GM19239 (cell line): Measurements from ENCODE around the gene DSG2.
A peak's percentile ranks its signal among the peaks of the same experiment; 100 is the strongest.

ENCODE experiments used
- DNase-seq: peaks from one replicate; pipeline ENCODE4 v3.0.0; 2011; ENCODE audit warnings: low spot score; ENCODE audit not compliant: insufficient read length
- FAIRE-seq: peaks from 2 replicates; lab custom pipeline; 2011; peaks lifted over from hg19 to GRCh38; lab: Jason Lieb, UNC

DSG2 gene

DNA sequence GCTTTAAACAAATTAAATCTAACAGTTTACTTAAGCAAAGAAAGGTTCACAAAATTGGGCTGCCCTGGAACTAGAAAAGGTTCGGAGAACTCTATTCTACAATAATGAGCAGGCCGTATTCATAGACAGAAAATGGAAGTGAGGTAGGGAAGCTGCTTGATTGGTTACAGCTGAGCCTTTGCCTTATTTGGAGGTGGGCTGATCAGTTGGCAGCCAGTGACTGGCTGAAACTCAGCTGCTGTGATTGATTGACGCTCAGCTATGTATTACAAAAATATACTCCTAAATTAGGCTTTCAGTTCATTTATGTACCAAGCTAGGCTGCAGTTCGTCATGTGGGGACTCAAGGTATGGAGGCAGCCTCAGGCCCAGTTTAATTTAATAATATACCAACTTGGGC lies 51.4 kb downstream of the DSG2 start:
- no peak for FAIRE-seq
- DNase-seq, result no peak

DNA sequence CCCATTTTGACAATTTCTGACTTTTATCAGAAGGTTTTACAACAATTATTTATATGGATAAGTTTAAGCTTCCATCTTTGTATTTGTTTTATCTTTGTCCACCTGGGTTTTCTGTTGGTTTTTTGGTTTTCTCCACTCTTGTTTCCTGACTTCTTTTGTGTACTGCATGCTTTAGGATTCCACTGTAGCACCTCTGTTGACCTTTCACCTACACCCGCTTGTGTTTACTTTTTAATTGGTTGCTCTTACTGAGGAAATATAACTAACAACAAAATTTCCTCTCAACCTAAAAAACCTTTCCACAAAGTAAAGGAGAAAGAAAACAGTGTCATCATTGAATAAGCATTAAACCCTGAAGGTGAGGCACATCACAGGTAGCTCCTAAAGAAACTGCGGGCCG lies 53.9 kb downstream of the DSG2 start:
- DNase-seq (no peak), FAIRE-seq (no peak)

DNA sequence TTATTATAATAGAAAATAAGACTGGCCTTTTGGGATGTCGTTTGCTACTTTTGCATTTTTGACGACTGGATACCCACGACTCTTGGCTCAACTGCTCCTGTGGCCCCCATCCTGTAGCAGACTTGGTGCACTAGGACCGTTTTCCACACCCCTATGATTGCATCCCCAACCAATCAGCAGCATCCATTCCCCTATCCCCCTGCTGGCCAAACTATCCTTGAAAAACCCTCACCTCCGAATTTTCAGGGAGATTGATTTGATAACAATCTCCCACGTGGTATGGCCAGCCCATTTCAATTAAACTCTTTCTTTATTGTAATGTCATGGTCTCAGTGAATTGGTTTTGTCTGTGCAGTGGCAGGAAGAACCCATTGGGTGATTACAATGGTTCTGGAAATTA lies 55.8 kb downstream of the DSG2 start:
- no peak for FAIRE-seq

DNA sequence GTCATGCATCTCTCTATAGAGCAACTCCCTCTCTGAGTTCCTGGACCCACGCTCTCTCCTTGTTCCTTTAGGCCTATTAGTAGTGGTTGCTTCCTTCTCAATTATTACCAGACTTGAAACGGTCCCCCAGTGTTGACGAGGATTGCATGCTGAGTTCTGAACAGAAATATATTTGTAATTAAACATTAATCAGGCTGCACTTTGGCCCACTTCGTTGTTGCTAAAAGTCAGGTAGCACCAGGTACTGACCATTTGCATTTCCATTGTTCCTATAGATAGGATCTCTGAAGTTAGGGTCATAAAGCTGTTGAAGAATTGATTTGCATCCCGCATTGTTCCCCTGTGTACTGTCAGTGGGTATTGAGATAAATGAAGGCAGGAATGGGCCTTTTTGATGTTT lies 56.8 kb downstream of the DSG2 start:
- no peak for FAIRE-seq
- no peak for DNase-seq

More for the DNA sequence above, 55.8 kb downstream of the DSG2 start:
- no peak for DNase-seq

DNA sequence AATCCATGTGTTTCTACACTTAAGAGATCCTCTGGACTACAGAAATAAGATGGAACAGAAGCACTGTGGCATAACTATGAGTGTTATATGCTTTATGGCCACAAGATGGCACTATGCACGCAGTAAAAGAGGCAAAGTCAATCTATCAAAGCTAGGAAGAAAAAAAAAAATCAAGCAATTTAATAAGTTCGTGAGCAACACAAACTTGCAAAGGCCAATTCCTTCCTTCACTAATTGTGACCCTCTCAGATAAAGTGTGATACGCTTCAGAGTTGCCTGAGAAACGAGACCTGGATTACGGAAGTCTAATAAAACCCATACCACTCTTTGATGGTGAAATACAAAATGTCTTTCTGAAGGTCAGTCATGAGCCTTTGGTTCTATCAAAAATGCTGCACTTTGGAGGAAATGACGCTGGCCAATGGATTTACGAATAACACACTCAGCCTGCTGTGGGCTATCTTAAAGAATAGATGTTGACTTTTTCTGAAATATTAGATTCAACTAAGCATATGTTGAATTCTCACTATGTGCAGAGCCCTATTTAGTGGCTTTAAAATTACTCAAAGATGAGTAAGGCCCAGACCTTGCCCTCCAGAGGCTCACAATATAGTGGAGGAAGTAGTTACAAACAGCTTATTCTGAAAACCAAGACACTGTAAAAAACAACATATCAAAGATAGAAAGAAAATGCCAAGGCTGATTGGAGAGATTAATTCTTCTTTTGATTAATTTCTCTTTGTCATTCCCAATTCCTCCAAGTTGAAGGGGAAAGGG lies 58.2 kb downstream of the DSG2 start:
- DNase-seq (peak; percentile 24), FAIRE-seq (peak; percentile 94)

DNA sequence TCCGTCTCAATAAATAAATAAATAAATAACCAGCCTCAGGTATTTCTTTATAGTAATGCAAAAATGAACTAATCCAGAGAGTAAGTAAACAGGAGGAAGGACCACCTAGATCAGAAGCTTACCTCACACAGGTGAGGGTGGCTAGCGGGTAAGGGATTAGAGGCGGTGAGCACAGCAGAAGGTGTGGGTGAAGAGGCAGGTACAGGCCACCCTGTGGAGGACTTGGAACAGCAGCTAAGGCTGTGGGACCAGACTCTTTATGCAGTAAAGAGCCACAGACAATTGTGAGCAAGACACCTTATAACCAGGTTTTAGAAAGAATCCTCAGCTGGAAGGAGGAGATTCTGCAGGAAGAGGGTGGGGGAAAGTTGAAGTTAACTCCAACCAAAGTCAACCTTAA lies 59.5 kb downstream of the DSG2 start:
- DNase-seq, result no peak
- no peak for FAIRE-seq

DNA sequence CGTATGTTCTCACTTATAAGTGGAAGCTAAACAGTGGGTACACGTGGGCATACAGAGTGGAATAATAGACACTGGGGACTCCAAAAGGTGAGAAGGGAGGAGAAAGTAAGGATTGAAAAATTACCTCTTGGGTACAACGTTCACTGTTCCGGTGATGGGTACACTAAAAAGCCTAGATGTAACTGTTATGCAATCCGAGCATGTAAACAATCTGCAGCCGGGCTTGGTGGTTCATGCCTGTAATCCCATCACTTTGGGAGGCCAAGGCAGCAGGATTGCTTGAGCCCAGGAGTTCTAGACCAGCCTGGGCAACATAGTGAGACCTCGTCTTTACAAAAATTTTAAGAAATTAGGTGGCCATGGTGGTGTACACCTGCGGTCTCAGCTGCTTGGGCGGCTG lies 60.6 kb downstream of the DSG2 start:
- FAIRE-seq (no peak), DNase-seq (no peak)

DNA sequence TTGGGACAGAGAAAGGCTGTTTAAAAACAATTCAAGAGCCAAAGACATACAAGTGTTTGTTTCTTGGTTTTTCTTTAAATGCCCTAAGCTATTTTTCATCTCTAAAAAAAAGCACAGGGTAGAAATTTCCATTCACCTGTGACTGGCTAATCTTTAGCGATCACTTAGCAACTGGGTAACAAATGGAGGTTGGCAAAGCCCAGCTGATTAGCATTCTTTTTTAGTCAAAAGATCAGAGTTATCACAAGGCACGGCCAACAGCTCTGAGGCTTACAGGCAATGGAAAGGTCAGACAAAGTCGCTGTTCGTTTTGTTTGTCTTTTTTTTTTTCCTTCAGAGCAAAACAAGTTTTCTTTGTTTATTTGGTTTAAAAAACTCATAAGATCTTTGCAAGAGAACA lies 64.7 kb downstream of the DSG2 start:
- no peak for DNase-seq
- FAIRE-seq, result no peak

DNA sequence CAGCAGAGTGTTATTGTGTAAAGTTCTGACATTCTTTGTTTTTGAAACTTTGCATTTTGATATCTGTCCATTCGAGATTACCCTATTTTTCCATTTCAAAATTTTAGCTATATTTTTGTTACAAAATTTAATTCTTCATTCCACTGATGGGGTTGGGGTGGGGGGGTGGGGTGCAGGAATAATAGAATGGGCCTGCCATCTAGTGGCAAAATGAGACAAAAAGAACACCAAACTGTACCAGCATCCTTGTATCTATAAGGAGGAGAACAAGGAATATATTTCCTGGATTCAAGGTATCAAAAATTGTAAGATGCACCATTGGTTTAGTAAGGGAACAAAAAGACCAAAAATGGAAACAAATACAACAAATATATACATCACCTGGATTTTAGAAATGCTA lies 65.8 kb downstream of the DSG2 start:
- no peak for FAIRE-seq
- DNase-seq, result no peak

DNA sequence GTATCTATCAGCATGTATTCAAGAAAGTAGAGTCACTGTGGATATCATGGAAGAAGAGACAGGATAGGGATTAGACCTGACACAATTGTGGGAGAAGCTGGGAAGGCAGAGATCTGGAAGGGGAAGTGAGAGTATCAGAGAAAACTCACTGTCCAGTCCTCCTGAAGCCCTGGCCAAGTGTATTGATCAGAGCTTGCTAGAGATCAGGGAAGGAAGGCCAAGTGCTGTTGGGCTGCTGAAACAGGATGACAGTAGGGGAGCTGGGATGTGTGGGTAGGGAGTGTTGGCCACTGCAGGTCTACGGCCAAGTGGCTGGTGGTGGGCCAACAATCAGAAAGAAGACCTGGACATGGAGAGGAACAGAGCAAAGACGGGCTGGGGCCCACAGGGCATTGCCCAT lies 67.4 kb downstream of the DSG2 start:
- FAIRE-seq (no peak), DNase-seq (no peak)

DNA sequence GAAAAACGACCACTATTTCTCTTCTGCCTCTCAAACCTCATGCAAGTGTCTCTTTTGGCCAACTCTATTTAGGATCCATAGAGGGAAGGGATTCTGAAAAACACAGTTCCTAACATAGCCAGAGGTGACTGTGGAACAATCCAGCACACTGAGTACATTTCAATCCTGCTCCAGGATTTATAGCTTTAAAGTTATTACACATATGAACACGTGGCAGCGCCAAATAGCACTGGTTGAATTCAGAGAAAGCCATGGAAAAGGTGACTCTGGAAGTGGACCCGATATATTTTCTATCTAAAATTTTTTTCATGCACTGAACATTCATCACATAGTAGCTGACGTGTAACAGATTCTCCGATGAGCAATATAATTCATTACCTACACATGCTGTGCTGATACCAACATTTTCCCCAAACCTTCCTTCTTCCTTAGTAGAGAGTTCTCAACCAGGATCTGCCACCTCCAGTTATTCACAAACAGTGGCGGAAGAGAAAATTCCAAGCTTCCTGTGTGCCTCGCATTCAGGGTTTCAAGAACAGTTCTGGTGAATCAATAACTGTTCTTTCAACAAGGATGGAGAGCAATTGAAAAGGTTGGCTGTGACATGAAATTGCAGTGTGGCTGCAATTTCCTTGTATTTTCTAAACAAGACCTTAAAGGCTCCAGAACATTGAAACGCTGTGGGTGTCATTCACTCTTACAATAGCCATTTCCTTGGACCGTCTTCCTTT lies 68.0 kb downstream of the DSG2 start:
- no peak for DNase-seq
- FAIRE-seq, result no peak

DNA sequence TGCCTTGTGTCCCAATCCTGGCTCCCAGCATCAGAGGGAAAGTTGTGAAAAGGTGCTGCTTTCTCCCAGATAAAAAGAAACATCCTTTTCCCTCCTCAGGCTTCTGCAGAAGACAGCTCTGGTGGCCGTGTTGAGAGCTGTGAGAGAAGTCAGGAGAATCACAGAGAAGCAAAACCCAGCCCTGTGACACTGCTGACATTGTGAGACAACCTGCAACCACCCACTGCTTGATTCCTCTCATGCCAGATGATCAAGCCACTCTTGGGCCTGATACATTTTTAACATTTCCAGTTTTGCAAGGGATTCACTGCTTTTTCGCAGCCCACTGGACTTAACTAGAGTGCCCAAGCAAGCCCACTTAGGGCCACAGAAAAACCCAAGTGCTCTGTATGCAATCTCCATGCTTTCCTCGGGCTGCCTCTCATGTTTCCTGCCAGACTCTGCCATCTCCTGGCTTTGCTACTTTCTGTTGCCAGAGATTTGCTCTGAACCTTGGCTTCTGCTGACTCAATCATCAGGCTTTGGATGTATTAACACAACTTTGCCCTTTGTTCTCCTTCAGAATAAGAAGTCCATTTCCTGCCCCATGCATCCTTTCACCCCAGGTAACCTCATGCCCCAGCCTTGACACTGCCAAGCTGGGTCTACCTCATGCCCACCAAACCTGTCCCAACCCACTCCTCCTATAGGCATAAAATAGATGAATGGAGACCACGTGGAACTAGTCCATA lies 68.8 kb downstream of the DSG2 start:
- DNase-seq (no peak), FAIRE-seq (no peak)

DNA sequence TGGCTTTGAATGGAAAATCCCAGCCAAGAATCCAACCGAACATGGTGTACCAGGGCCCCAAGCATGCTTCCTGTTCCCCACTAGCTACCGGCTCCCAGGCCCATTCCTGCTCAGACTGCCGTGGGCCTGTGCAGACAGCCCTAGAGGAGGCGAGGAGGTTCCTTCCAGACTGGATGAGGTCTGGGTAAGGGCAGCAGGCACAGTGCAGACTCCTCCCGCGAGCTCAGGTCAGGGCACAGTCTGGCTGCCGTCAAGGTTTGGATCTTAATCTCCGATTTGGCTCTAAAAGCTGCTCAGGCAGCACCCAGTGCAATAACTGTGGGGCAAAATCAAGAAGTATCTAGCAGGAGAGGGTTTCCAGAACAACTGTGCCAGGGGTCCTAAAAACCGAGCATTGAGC lies 74.4 kb downstream of the DSG2 start:
- DNase-seq (no peak), FAIRE-seq (no peak)

DNA sequence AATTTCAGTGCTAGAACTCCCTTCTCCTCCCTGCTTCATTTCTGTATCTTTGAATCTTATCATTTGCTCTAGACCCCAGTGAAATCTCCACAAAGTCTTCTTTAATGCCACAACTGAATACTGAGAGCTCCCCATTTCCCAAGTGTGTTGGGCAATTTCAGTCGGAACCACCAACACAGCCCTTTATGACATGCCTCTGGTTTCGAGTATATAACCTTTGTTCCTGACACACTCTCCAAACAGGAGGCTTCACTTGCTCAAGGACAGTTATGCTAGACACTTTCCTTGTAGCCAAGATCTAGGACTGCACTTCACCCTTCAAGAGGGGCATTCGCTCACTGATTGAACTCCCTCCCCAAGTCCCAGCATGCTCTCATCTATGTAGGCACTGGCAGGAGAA lies 75.1 kb downstream of the DSG2 start:
- DNase-seq (no peak), FAIRE-seq (no peak)

DNA sequence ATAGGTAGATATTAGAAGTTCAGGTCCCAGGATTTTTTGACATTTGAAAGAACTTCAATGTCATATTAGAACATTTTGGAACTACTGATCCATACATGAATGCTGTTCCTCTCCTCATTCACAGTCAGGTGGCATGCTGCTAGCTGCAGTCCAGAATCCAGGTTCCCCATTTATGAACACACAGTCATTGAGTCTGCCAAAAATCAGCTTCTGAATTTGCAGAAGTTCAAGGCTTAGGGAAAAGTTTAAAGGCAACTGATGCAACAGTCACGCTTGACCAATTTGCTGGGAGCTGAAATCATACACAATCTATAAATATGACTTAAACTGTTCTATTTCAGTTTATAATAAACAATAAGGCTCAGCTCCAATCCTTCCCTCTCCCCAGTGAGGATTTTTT lies 76.4 kb downstream of the DSG2 start:
- DNase-seq (no peak), FAIRE-seq (no peak)

DNA sequence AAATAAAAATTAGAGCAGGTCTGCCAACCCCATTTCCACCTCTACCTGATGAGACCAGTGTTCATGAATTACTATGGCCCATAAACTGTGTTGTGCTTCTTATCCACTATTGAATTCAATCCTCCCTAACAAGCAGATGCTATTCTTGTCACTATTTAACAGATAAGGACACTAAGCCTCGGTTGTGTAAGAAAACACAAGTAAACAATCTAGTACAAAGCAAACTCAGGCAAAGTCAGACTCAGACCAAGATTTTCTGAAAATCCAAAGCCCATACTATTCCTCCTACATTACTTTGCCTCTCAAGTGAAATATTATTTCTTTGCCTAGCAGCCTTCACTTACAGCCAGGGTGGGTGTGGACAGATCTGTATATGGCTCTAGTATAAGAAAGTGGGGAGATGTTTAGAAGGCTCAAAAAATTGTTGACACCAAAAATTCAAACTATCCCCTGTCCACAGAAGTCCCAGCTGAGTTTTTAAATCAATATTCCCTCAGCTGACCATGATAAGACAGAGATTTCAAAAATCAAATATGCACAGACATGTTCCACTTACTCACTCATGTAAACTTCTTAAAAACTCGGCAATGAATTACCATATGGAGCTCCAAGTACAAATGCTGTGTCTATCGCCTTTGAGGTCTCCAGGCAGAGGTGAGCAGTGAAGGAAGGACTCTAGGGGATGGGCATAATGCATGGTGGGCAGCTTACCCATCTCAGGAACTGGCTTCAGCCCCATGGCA lies 77.7 kb downstream of the DSG2 start:
- FAIRE-seq, result no peak
- DNase-seq, result no peak

DNA sequence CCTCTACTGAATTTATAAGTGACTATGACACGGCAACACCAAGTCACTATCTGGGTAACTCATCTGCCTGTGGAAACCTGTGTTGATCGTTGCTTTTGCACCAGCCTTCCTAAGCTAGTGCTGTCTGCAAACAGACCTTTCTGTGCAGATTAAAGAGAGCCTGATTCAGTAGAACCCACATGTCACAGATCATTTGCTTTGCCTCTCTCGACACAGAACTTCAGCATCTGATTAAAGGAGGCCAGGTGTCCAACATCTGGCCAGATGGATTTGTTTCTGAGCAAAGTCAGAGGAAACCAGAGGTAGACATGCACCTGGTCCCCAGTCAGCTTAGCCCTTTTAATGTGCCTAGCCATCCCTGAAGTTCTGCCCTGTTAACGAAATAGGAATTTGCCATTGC lies 78.7 kb downstream of the DSG2 start:
- FAIRE-seq, result peak; percentile 82
- no peak for DNase-seq

DNA sequence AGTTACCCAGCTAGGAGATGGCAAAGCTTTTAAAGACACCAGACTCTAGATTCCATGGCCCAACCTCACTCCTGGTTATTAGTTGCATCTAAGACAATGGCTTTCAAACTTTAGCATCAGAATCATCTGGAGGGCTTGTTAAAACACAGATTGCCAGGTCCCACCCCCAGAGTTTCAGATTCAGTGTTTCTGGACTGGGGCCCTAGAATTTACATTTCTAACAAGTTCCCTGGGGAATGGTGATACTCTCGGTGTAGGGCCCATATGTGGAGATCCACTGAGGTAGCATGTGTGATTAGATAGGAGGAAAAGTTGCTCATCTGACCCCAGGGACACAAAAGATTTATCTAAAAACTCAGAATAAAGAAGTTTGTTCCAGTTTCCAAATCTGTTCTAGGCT lies 79.2 kb downstream of the DSG2 start:
- no peak for DNase-seq
- FAIRE-seq, result peak; percentile 11

DNA sequence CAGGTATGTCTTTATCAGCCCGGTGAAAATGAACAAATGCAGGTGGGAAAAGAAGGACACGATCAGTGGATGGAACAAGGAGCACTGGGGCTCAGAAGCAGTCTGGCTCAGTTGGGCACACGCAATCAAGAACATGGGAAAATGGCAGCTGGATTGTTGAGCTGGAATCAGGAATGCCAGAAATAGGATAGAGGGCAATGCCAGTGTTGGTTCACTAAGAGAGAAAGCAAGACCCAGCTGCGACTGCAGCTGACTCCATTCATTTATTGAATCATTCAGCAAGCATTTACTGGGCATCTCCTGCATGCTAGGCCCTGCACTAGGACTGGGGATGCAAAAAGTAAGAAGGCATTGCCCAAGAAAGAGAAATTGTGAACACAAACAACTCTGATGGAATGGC lies 80.1 kb downstream of the DSG2 start:
- FAIRE-seq, result no peak
- no peak for DNase-seq

DNA sequence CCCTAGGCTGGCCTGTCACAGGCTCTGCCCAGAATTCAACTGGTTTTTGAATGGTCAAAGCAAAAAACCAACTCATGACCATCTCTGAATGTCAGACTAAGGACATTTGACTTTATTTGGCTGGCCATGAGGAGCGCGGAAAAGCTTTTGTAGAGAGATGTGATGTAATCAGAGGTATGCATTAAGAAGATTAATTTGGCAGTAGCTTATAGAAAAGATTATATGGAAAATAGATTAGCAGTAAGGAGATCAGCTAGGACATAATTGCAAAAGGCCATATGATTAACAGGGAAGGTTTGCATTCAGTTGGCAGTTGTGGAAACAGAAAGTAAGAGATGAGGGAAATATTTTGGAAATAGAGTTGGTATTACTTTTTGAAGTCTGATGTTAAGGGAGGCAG lies 81.4 kb downstream of the DSG2 start:
- no peak for DNase-seq
- FAIRE-seq, result no peak
